Activated CD4-positive, alpha-beta T cell treated with anti-CD3 and anti-CD28 coated beads, Interleukin-2, amount 10 ng/mL, durations not matched to agents 7 days and 5 days (primary cell): ENCODE measurements around the gene LRBA. TPM values are rescaled to one million over a fixed set of nuclear protein-coding genes. Genes with fewer than 3 reads are reported as not detected.

Experiments
- CTCF ChIA-PET: fragments of 350-600 bp; sonication (Branson Sonifier 250); formaldehyde crosslinking; loops from one replicate; lab custom pipeline; 2021; ENCODE audit warnings: antibody characterized with exemption; lab: Charles Lee
- POLR2A ChIA-PET: fragments of 350-600 bp; sonication (Branson Sonifier 250); formaldehyde crosslinking; loops from one replicate; lab custom pipeline; 2021; ENCODE audit warnings: antibody characterized with exemption; lab: Charles Lee
- DNase-seq: peaks from one replicate; pipeline ENCODE4 v3.0.0-alpha.2; 2020
- H3K27ac Mint-ChIP-seq: one replicate; pipeline ENCODE4 v1.8.0; 2021; ENCODE audit warnings: mild to moderate bottlenecking, moderate library complexity, mixed read lengths
- H3K27me3 Mint-ChIP-seq: one replicate; pipeline ENCODE4 v1.8.0; 2021; ENCODE audit warnings: mixed read lengths
- H3K36me3 Mint-ChIP-seq: one replicate; pipeline ENCODE4 v1.8.0; 2021; ENCODE audit warnings: low read depth, mixed read lengths
- H3K4me1 Mint-ChIP-seq: one replicate; pipeline ENCODE4 v1.8.0; 2021; ENCODE audit warnings: mixed read lengths
- H3K4me3 Mint-ChIP-seq: one replicate; pipeline ENCODE4 v1.8.0; 2021; ENCODE audit warnings: mild to moderate bottlenecking, moderate library complexity, mixed read lengths
- H3K9me3 Mint-ChIP-seq: one replicate; pipeline ENCODE4 v1.8.0; 2021; ENCODE audit warnings: mixed read lengths
- total RNA-seq, 2 experiments: library from RNA; stranded (reverse); gene quantifications; one replicate each; pipeline ENCODE4 v1.2.3, GENCODE V29; 2021

The LRBA gene
- total RNA-seq, 2 experiments from 2014 or later, result 44.7 to 49.6 TPM

GRCh38 chr4:150224896-150225591 lies 790.0 kb downstream of the LRBA start:
- Mint-ChIP-seq H3K36me3 (no peaks in the 10 kb centered on the region), H3K9me3 (no peaks in the 10 kb centered on the region), H3K4me1 (no peaks in the 10 kb centered on the region), H3K27me3 (peaks cover under 1% of the 10 kb centered on the region), H3K27ac (no peak overlapping the region), H3K4me3 (no peak overlapping the region)
- ChIA-PET CTCF (interaction anchor here (1.4 kb wide), 1 partner anchor 18 kb away, joined by 3 read pairs; no protein-coding TSS in a partner anchor), POLR2A (no interaction called here)
- DNase-seq, result no peak

GRCh38 chr4:150219841-150220240 lies 795.2 kb downstream of the LRBA start:
- no peak for DNase-seq
- H3K4me3 Mint-ChIP-seq, result no peak overlapping the region
- H3K4me1 Mint-ChIP-seq, result no peaks in the 10 kb centered on the region
- H3K9me3 Mint-ChIP-seq, result no peaks in the 10 kb centered on the region
- POLR2A ChIA-PET, result no interaction called here
- CTCF ChIA-PET, result interaction anchor here (1.3 kb wide), 1 partner anchor 10 kb away, joined by 3 read pairs; no protein-coding TSS in a partner anchor
- H3K27ac Mint-ChIP-seq, result no peak overlapping the region
- H3K36me3 Mint-ChIP-seq, result no peaks in the 10 kb centered on the region
- H3K27me3 Mint-ChIP-seq, result peaks cover 1% of the 10 kb centered on the region

GRCh38 chr4:150218447-150218846 lies 796.6 kb downstream of the LRBA start:
- Mint-ChIP-seq H3K27ac (no peak overlapping the region), H3K27me3 (peaks cover 1% of the 10 kb centered on the region), H3K4me3 (no peak overlapping the region), H3K4me1 (no peaks in the 10 kb centered on the region), H3K9me3 (no peaks in the 10 kb centered on the region), H3K36me3 (no peaks in the 10 kb centered on the region)
- DNase-seq, result no peak
- ChIA-PET CTCF (interaction anchor here (0.6 kb wide), 1 partner anchor 9 kb away, joined by 3 read pairs; no protein-coding TSS in a partner anchor), POLR2A (no interaction called here)

- POLR2A ChIA-PET, result no interaction called here
- H3K4me1 Mint-ChIP-seq, result no peaks in the 10 kb centered on the region
- H3K27me3 Mint-ChIP-seq, result peaks cover 1% of the 10 kb centered on the region
- no peak for DNase-seq
- no peaks in the 10 kb centered on the region for H3K9me3 Mint-ChIP-seq
- H3K27ac Mint-ChIP-seq, result no peak overlapping the region
- CTCF ChIA-PET, result no interaction called here
- H3K4me3 Mint-ChIP-seq, result no peak overlapping the region
- no peaks in the 10 kb centered on the region for H3K36me3 Mint-ChIP-seq
These were observed 797.3 kb downstream of the LRBA start for GRCh38 chr4:150217808-150218207.

GRCh38 chr4:150217192-150217591 lies 797.9 kb downstream of the LRBA start:
- CTCF ChIA-PET, result no interaction called here

GRCh38 chr4:150216726-150217125 lies 798.4 kb downstream of the LRBA start:
- H3K27ac Mint-ChIP-seq, result no peak overlapping the region
- no peak for DNase-seq
- H3K4me1 Mint-ChIP-seq, result no peaks in the 10 kb centered on the region
- peaks cover 1% of the 10 kb centered on the region for H3K27me3 Mint-ChIP-seq
- ChIA-PET POLR2A (no interaction called here), CTCF (no interaction called here)
- H3K4me3 Mint-ChIP-seq, result no peak overlapping the region
- no peaks in the 10 kb centered on the region for H3K9me3 Mint-ChIP-seq
- no peaks in the 10 kb centered on the region for H3K36me3 Mint-ChIP-seq

More at GRCh38 chr4:150217192-150217591, 797.9 kb downstream of the LRBA start:
- DNase-seq, result no peak
- Mint-ChIP-seq H3K36me3 (no peaks in the 10 kb centered on the region), H3K4me1 (no peaks in the 10 kb centered on the region), H3K9me3 (no peaks in the 10 kb centered on the region), H3K27ac (no peak overlapping the region), H3K27me3 (peaks cover 1% of the 10 kb centered on the region), H3K4me3 (no peak overlapping the region)
- POLR2A ChIA-PET, result no interaction called here

- no peak overlapping the region for H3K4me3 Mint-ChIP-seq
- H3K27me3 Mint-ChIP-seq, result peaks cover 4% of the 10 kb centered on the region
- no peaks in the 10 kb centered on the region for H3K9me3 Mint-ChIP-seq
- no peaks in the 10 kb centered on the region for H3K4me1 Mint-ChIP-seq
- CTCF ChIA-PET, result no interaction called here
- no peak overlapping the region for H3K27ac Mint-ChIP-seq
- POLR2A ChIA-PET, result no interaction called here
- DNase-seq, result no peak
- no peaks in the 10 kb centered on the region for H3K36me3 Mint-ChIP-seq
These were observed 799.5 kb downstream of the LRBA start for GRCh38 chr4:150215601-150216000.

Other genes with a start within 250 kb of the LRBA start
- gene RPS3A, start 84.3 kb upstream of the LRBA start, total RNA-seq, result 1,000 to 10,000 TPM; 1,755 to 1,802 TPM